ENCODE measurements around the gene FRMPD2. TPM values are rescaled to one million over a fixed set of nuclear protein-coding genes. Genes with fewer than 3 reads are reported as not detected.
"Not testable (repeated sequence)": the region's sequence is repeated elsewhere in the genome, so short reads cannot be mapped to it uniquely, and the experiment has no call there.

FRMPD2 gene
- polyA plus RNA-seq, 4 donors, result 0.21 to 1.1 (median 0.64) TPM

- DNase-seq (ENCODE audit: low read depth in 4 of 4, low spot score in 2 of 4), result peak in 1 of 4 donors; percentile 49
Observed at GRCh38 chr10:48289501-48290238, 15.2 kb upstream of the FRMPD2 start.

GRCh38 chr10:48288661-48289060 lies 14.2 kb upstream of the FRMPD2 start:
- no peak for DNase-seq (ENCODE audit: low read depth in 4 of 4, low spot score in 2 of 4)

GRCh38 chr10:48287417-48288391 lies 13.2 kb upstream of the FRMPD2 start:
- no peak for DNase-seq (ENCODE audit: low read depth in 4 of 4, low spot score in 2 of 4)

- no peak for DNase-seq (ENCODE audit: low read depth in 4 of 4, low spot score in 2 of 4)
Observed at GRCh38 chr10:48286356-48286755, 11.9 kb upstream of the FRMPD2 start.

- DNase-seq (ENCODE audit: low read depth in 4 of 4, low spot score in 2 of 4), result no peak
Observed at GRCh38 chr10:48285710-48286109, 11.2 kb upstream of the FRMPD2 start.

GRCh38 chr10:48284811-48285210 lies 10.3 kb upstream of the FRMPD2 start:
- DNase-seq (ENCODE audit: low read depth in 4 of 4, low spot score in 2 of 4), result no peak

GRCh38 chr10:48284002-48284546 lies 9.6 kb upstream of the FRMPD2 start:
- no peak for DNase-seq (ENCODE audit: low read depth in 4 of 4, low spot score in 2 of 4)

GRCh38 chr10:48282829-48283228 lies 8.3 kb upstream of the FRMPD2 start:
- no peak for DNase-seq (ENCODE audit: low read depth in 4 of 4, low spot score in 2 of 4)

GRCh38 chr10:48281697-48282096 lies 7.2 kb upstream of the FRMPD2 start:
- DNase-seq (ENCODE audit: low read depth in 4 of 4, low spot score in 2 of 4), result not testable (repeated sequence)

- no peak for DNase-seq (ENCODE audit: low read depth in 4 of 4, low spot score in 2 of 4)
Observed at GRCh38 chr10:48279081-48279751, 4.7 kb upstream of the FRMPD2 start.

GRCh38 chr10:48277093-48277492 lies 2.6 kb upstream of the FRMPD2 start:
- DNase-seq (ENCODE audit: low read depth in 4 of 4, low spot score in 2 of 4), result no peak

GRCh38 chr10:48273741-48274140 lies 755 bp downstream of the FRMPD2 start:
- no peak for DNase-seq (ENCODE audit: low read depth in 4 of 4, low spot score in 2 of 4)

GRCh38 chr10:48272682-48273081 lies 1.8 kb downstream of the FRMPD2 start:
- DNase-seq (ENCODE audit: low read depth in 4 of 4, low spot score in 2 of 4), result no peak

- DNase-seq (ENCODE audit: low read depth in 4 of 4, low spot score in 2 of 4), result no peak
Observed at GRCh38 chr10:48271047-48271730, 3.3 kb downstream of the FRMPD2 start.

- no peak for DNase-seq (ENCODE audit: low read depth in 4 of 4, low spot score in 2 of 4)
Observed at GRCh38 chr10:48266528-48266927, 8.0 kb downstream of the FRMPD2 start.

- no peak for DNase-seq (ENCODE audit: low read depth in 4 of 4, low spot score in 2 of 4)
Observed at GRCh38 chr10:48258105-48258504, 16.4 kb downstream of the FRMPD2 start.

GRCh38 chr10:48257407-48257961 lies 17.0 kb downstream of the FRMPD2 start:
- DNase-seq (ENCODE audit: low read depth in 4 of 4, low spot score in 2 of 4), result no peak

GRCh38 chr10:48255722-48256121 lies 18.8 kb downstream of the FRMPD2 start:
- no peak for DNase-seq (ENCODE audit: low read depth in 4 of 4, low spot score in 2 of 4)

- no peak for DNase-seq (ENCODE audit: low read depth in 4 of 4, low spot score in 2 of 4)
Observed at GRCh38 chr10:48254750-48255512, 19.6 kb downstream of the FRMPD2 start.

Data from left renal cortex interstitium (tissue), 4 donors.